HEK293 (cell line): ENCODE data around the gene DRC3.
A peak's percentile ranks its signal among the peaks of the same experiment; 100 is the strongest.

ENCODE experiments used
- CTCF ChIA-PET: fragments of 350-600 bp; formaldehyde crosslinking; extraction: SDS; loops from one replicate; lab custom pipeline; 2021; ENCODE audit warnings: antibody characterized with exemption; lab: Yijun Ruan, JAX
- POLR2A ChIA-PET: fragments of 300-600 bp; formaldehyde crosslinking; extraction: SDS; loops from one replicate; lab custom pipeline; 2020; ENCODE audit warnings: antibody characterized with exemption, inconsistent platforms; lab: Yijun Ruan, JAX
- H3K27ac ChIP-seq: fragments of 200-500 bp; sonication (Bioruptor generic); 2 replicates; pipeline ENCODE4 v1.5.1; 2014; ENCODE audit warnings: low read depth, low read length, control low read depth, inconsistent platforms; ENCODE audit errors: extremely low read depth
- H3K36me3 ChIP-seq, 2 experiments: fragments of 200-500 bp in 1 of 2; sonication (Bioruptor generic) in 1 of 2; 1 replicate in 1 of 2; 2 replicates in 1 of 2; pipeline ENCODE4 v1.5.1; 2014 to 2017; ENCODE audit warnings: inconsistent platforms in 2 of 2, low read length in 2 of 2; ENCODE audit not compliant: control insufficient read depth in 2 of 2, insufficient read depth in 1 of 2
- H3K4me1 ChIP-seq: fragments of 200-500 bp; sonication (Bioruptor generic); 2 replicates; pipeline ENCODE4 v1.5.1; 2014; ENCODE audit warnings: mild to moderate bottlenecking, low read length, inconsistent platforms; ENCODE audit not compliant: control insufficient read depth, insufficient read depth
- H3K4me3 ChIP-seq: 2 replicates; pipeline ENCODE4 v1.5.1; 2011; ENCODE audit warnings: low read depth, mild to moderate bottlenecking, control low read depth, low read length, moderate library complexity
- H3K9me3 ChIP-seq: fragments of 200-500 bp; sonication (Bioruptor generic); 2 replicates; pipeline ENCODE4 v1.5.1; 2014; ENCODE audit warnings: low read depth, low read length, inconsistent platforms; ENCODE audit not compliant: control insufficient read depth, insufficient read depth
- CTCF ChIP-seq: fragments of 450-650 bp; formaldehyde crosslinking; IDR thresholded peaks from 2 replicates; pipeline ENCODE4 v1.5.1; 2016; ENCODE audit warnings: missing biosample characterization, missing genetic modification characterization
- INSM2 ChIP-seq: fragments of 450-650 bp; formaldehyde crosslinking; IDR thresholded peaks from 2 replicates; pipeline ENCODE4 v1.5.1; 2016; ENCODE audit warnings: missing biosample characterization, missing genetic modification characterization
- KLF7 ChIP-seq: fragments of 450-650 bp; formaldehyde crosslinking; IDR thresholded peaks from 2 replicates; pipeline ENCODE4 v1.5.1; 2016; ENCODE audit warnings: missing biosample characterization, missing genetic modification characterization, borderline replicate concordance
- PRDM10 ChIP-seq: fragments of 450-650 bp; formaldehyde crosslinking; IDR thresholded peaks from 2 replicates; pipeline ENCODE4 v1.5.1; 2016; ENCODE audit warnings: missing biosample characterization, missing genetic modification characterization
- SCRT1 ChIP-seq: fragments of 450-650 bp; formaldehyde crosslinking; IDR thresholded peaks from 2 replicates; pipeline ENCODE4 v1.5.1; 2016; ENCODE audit warnings: missing biosample characterization, missing genetic modification characterization, borderline replicate concordance
- SCRT2 ChIP-seq: fragments of 450-650 bp; formaldehyde crosslinking; IDR thresholded peaks from 2 replicates; pipeline ENCODE4 v1.5.1; 2016; ENCODE audit warnings: missing biosample characterization, missing genetic modification characterization
- SP7 ChIP-seq: fragments of 450-650 bp; formaldehyde crosslinking; IDR thresholded peaks from 2 replicates; pipeline ENCODE4 v1.5.1; 2016; ENCODE audit warnings: missing biosample characterization, missing genetic modification characterization
- TSHZ1 ChIP-seq: fragments of 450-650 bp; formaldehyde crosslinking; IDR thresholded peaks from 2 replicates; pipeline ENCODE4 v1.5.1; 2016; ENCODE audit warnings: missing biosample characterization, missing genetic modification characterization, borderline replicate concordance
- WT1 ChIP-seq: fragments of 450-650 bp; formaldehyde crosslinking; IDR thresholded peaks from 2 replicates; pipeline ENCODE4 v1.5.1; 2016; ENCODE audit warnings: missing biosample characterization, missing genetic modification characterization
- ZBTB8A ChIP-seq: fragments of 450-650 bp; formaldehyde crosslinking; IDR thresholded peaks from 2 replicates; pipeline ENCODE4 v1.5.1; 2016; ENCODE audit warnings: missing biosample characterization, missing genetic modification characterization
- ZNF148 ChIP-seq: fragments of 450-650 bp; formaldehyde crosslinking; IDR thresholded peaks from 2 replicates; pipeline ENCODE4 v1.5.0; 2017; ENCODE audit warnings: missing biosample characterization, missing genetic modification characterization, borderline replicate concordance
- ZNF184 ChIP-seq: fragments of 450-650 bp; IDR thresholded peaks from 2 replicates; pipeline ENCODE4 v1.5.1; 2018; ENCODE audit warnings: missing biosample characterization, mild to moderate bottlenecking, missing genetic modification characterization
- ZNF223 ChIP-seq: fragments of 450-650 bp; formaldehyde crosslinking; IDR thresholded peaks from 2 replicates; pipeline ENCODE4 v1.5.1; 2016; ENCODE audit warnings: missing biosample characterization, missing genetic modification characterization
- ZNF341 ChIP-seq: fragments of 450-650 bp; formaldehyde crosslinking; IDR thresholded peaks from 2 replicates; pipeline ENCODE4; 2016; ENCODE audit warnings: low read depth, missing biosample characterization, missing genetic modification characterization
- ZNF391 ChIP-seq: fragments of 450-650 bp; formaldehyde crosslinking; IDR thresholded peaks from 2 replicates; pipeline ENCODE4 v1.5.1; 2016; ENCODE audit warnings: low read depth, missing biosample characterization, missing genetic modification characterization, borderline replicate concordance
- ZNF423 ChIP-seq: fragments of 450-650 bp; formaldehyde crosslinking; IDR thresholded peaks from 2 replicates; pipeline ENCODE4 v1.5.1; 2016; ENCODE audit warnings: missing biosample characterization, missing genetic modification characterization
- ZNF513 ChIP-seq: fragments of 450-650 bp; IDR thresholded peaks from 2 replicates; pipeline ENCODE4 v1.5.1; 2018; ENCODE audit warnings: missing biosample characterization, missing genetic modification characterization
- ZNF600 ChIP-seq: fragments of 450-650 bp; formaldehyde crosslinking; IDR thresholded peaks from 2 replicates; pipeline ENCODE4 v1.5.1; 2016; ENCODE audit warnings: missing biosample characterization, missing genetic modification characterization
- ZNF629 ChIP-seq: fragments of 450-650 bp; formaldehyde crosslinking; IDR thresholded peaks from 2 replicates; pipeline ENCODE4 v1.5.1; 2017; ENCODE audit warnings: missing biosample characterization, missing genetic modification characterization
- ZNF791 ChIP-seq: fragments of 450-650 bp; formaldehyde crosslinking; IDR thresholded peaks from 2 replicates; pipeline ENCODE4 v1.5.1; 2016; ENCODE audit warnings: missing biosample characterization, missing genetic modification characterization

Gene DRC3

DNA sequence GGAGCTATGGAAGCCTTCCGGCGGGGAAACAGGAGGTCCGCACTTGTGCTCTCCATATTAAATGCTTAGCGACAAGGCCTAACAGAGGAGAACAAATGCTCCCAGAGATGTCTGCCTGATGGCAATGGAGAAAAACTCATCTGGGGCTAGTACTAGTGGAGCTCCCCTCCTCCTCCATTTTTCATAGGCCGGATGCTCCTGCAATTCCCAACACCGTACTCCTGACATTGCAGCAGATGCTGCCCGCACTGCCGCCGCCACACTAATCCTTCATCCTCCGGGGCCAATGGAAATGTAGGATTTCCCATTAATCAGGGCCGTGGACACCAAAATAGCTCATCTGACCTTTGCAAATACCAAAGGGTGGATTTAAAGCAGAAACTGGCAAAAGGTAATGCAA lies 27.9 kb upstream of the DRC3 start:
- Histone ChIP-seq H3K27ac (no peak overlapping the region; the same call in 1 of the 2 replicates), H3K4me1 (peaks cover 39% of the 10 kb centered on the region), H3K4me3 (no peak overlapping the region), H3K9me3 (no peaks in the 10 kb centered on the region), H3K36me3 (no peaks in the 10 kb centered on the region)
- ChIA-PET CTCF (interaction anchor here (0.7 to 8.4 kb wide), 8 partner anchors 13 to 116 kb away, joined by 3 to 59 read pairs (median 4); no protein-coding TSS in a partner anchor), POLR2A (interaction anchor here (0.8 to 1.1 kb wide), 3 partner anchors 9 to 18 kb away, joined by 3 to 7 read pairs (median 4); no protein-coding TSS in a partner anchor)
- TF ChIP-seq ZNF600 (tag by site-specific recombination) (no peak), ZNF513 (tag by site-specific recombination) (no peak), ZNF184 (tag by site-specific recombination) (no peak), KLF7 (tag by site-specific recombination) (no peak), SCRT1 (no peak), TSHZ1 (no peak), ZNF148 (tag by site-specific recombination) (no peak), ZNF223 (tag by site-specific recombination) (no peak), ZNF391 (tag by site-specific recombination) (no peak), ZBTB8A (tag by site-specific recombination) (no peak), WT1 (tag by site-specific recombination) (no peak)

GRCh38 chr17:17946093-17946492 lies 26.6 kb upstream of the DRC3 start:
- Histone ChIP-seq H3K36me3 (no peaks in the 10 kb centered on the region), H3K4me3 (no peak overlapping the region), H3K27ac (no peak overlapping the region), H3K4me1 (peaks cover 27% of the 10 kb centered on the region), H3K9me3 (no peaks in the 10 kb centered on the region)
- POLR2A ChIA-PET = interaction anchor here (0.9 to 1.6 kb wide), 3 partner anchors 10 to 26 kb away, joined by 3 to 6 read pairs (median 4); partner anchors contain the start of genes DRC3 and TOM1L2
- CTCF ChIA-PET = interaction anchor here (0.7 to 8.4 kb wide), 6 partner anchors 12 to 55 kb away, joined by 3 to 59 read pairs (median 4); no protein-coding TSS in a partner anchor
- no peak for TF ChIP-seq ZNF791 (tag by site-specific recombination)
- TF ChIP-seq ZNF629 (tag by site-specific recombination) = no peak
- TF ChIP-seq ZNF341 (tag by site-specific recombination) = no peak
- no peak for TF ChIP-seq SP7 (tag by site-specific recombination)
- no peak for TF ChIP-seq ZNF423
- TF ChIP-seq CTCF (tag by site-specific recombination) = no peak
- TF ChIP-seq PRDM10 (tag by site-specific recombination) = peak; percentile 48; the same call in 1 of the 2 replicates
- peak; percentile 24; the same call in 1 of the 2 replicates for TF ChIP-seq SCRT2
- no peak for TF ChIP-seq INSM2
